Mammary microvascular endothelial cell (primary cell): ENCODE results near the gene GTPBP2. TPM values are rescaled to one million over a fixed set of nuclear protein-coding genes. Genes with fewer than 3 reads are reported as not detected.

ENCODE experiments used
- total RNA-seq: library from RNA; depleted of rRNA; stranded (reverse); fragments of >200 nt; gene quantifications from 2 replicates; pipeline ENCODE4 v1.2.3, GENCODE V29; 2015

Gene GTPBP2
- total RNA-seq = 34.8 and 43.2 TPM in 2 replicates

GRCh38 chr6:43629104-43629504 lies at the start of gene GTPBP2:
Gene GTPBP2, minus strand, starts transcription at chr6:43629264. Its CDS starts 102 bp downstream, at chr6:43629162.

GRCh38 chr6:43644940-43645612 lies 16.0 kb upstream of the GTPBP2 start, which contains the start of gene RSPH9:
Gene RSPH9, plus strand, starts transcription at chr6:43645036. Its CDS starts 63 bp downstream, at chr6:43645099.

GRCh38 chr6:43635387-43636307 lies 6.6 kb upstream of the GTPBP2 start, which contains the start of gene MAD2L1BP:
Gene MAD2L1BP, plus strand, starts transcription at chr6:43635840. Its CDS starts 36 bp downstream, at chr6:43635876.

GRCh38 chr6:43575772-43576551 lies 53.1 kb downstream of the GTPBP2 start, which contains the start of the genes POLH and XPO5:
Gene POLH, plus strand, starts transcription at chr6:43576185. Its CDS starts 6,135 bp downstream, at chr6:43582320.
Gene XPO5, minus strand, starts transcription at chr6:43576038. Its CDS starts 174 bp downstream, at chr6:43575864.

Other genes with a start within 250 kb of the GTPBP2 start
- 17.1 and 19.1 TPM in 2 replicates for gene ABCC10, start 201.7 kb downstream of the GTPBP2 start, total RNA-seq
- not detected in 2 replicates for gene DLK2, start 173.7 kb downstream of the GTPBP2 start, total RNA-seq
- 17.1 and 23.9 TPM in 2 replicates for gene TJAP1, start 151.7 kb downstream of the GTPBP2 start, total RNA-seq
- not detected in 2 replicates for gene LRRC73, start 118.9 kb downstream of the GTPBP2 start, total RNA-seq
- gene YIPF3, start 112.3 kb downstream of the GTPBP2 start, total RNA-seq = 102 and 134 TPM in 2 replicates
- gene POLR1C, start 112.2 kb downstream of the GTPBP2 start, total RNA-seq = 31.4 and 41.6 TPM in 2 replicates
- 22.0 and 29.8 TPM in 2 replicates for gene XPO5, start 53.2 kb downstream of the GTPBP2 start, total RNA-seq
- gene POLH, start 53.1 kb downstream of the GTPBP2 start, total RNA-seq = 27.8 and 28.3 TPM in 2 replicates
- 55.9 and 58.4 TPM in 2 replicates for gene MAD2L1BP, start 6.6 kb upstream of the GTPBP2 start, total RNA-seq
- gene RSPH9, start 15.8 kb upstream of the GTPBP2 start, total RNA-seq = 0.13 TPM in 1 of 2 replicates, not detected in the other
- gene MRPS18A, start 58.5 kb upstream of the GTPBP2 start, total RNA-seq = 44.9 and 48.6 TPM in 2 replicates
- 7.6 and 7.8 TPM in 2 replicates for gene VEGFA, start 140.9 kb upstream of the GTPBP2 start, total RNA-seq